Urothelium cell line (cell line): Measurements from ENCODE around the gene CRABP2.

Experiments used
- DNase-seq: peaks from one replicate; pipeline ENCODE4 v3.0.0; 2011; ENCODE audit warnings: low spot score, mixed read lengths
- FAIRE-seq: peaks from 2 replicates; lab custom pipeline; 2011; peaks lifted over from hg19 to GRCh38; lab: Jason Lieb, UNC

The CRABP2 gene

GRCh38 chr1:156705321-156705917 is at the start of gene CRABP2:
Gene CRABP2, minus strand, starts transcription at chr1:156705583. Its CDS starts 137 bp downstream, at chr1:156705446.
- no peak for DNase-seq
- FAIRE-seq: no peak

- DNase-seq (no peak), FAIRE-seq (no peak)
These were observed 48.8 kb upstream of the CRABP2 start for GRCh38 chr1:156754219-156754618.

GRCh38 chr1:156752843-156753482 is 47.6 kb upstream of the CRABP2 start:
- no peak for DNase-seq

GRCh38 chr1:156751757-156752481 is 46.5 kb upstream of the CRABP2 start:
- DNase-seq: peak; percentile 95
- no peak for FAIRE-seq

More at GRCh38 chr1:156752843-156753482, 47.6 kb upstream of the CRABP2 start:
- no peak for FAIRE-seq

GRCh38 chr1:156751451-156751756 is 46.0 kb upstream of the CRABP2 start, which contains the start of gene HDGF:
Gene HDGF, minus strand, starts transcription at chr1:156751675. Its CDS starts 246 bp downstream, at chr1:156751429.
- DNase-seq: no peak
- no peak for FAIRE-seq

GRCh38 chr1:156750711-156751450 is 45.5 kb upstream of the CRABP2 start:
- DNase-seq (no peak), FAIRE-seq (no peak)

- FAIRE-seq (no peak), DNase-seq (no peak)
These were observed 44.8 kb upstream of the CRABP2 start for GRCh38 chr1:156750191-156750672.

- FAIRE-seq (no peak), DNase-seq (no peak)
These were observed 44.2 kb upstream of the CRABP2 start for GRCh38 chr1:156749419-156750118.

GRCh38 chr1:156748670-156749418 is 43.5 kb upstream of the CRABP2 start:
- FAIRE-seq (no peak), DNase-seq (no peak)

- no peak for DNase-seq
- no peak for FAIRE-seq
These were observed 42.6 kb upstream of the CRABP2 start for GRCh38 chr1:156747742-156748669.

GRCh38 chr1:156746728-156747631 is 41.6 kb upstream of the CRABP2 start:
- FAIRE-seq: no peak
- peak; percentile 89 for DNase-seq

- DNase-seq: no peak
- no peak for FAIRE-seq
These were observed 41.0 kb upstream of the CRABP2 start for GRCh38 chr1:156746406-156746727.

- DNase-seq (no peak), FAIRE-seq (no peak)
These were observed 40.5 kb upstream of the CRABP2 start for GRCh38 chr1:156745881-156746280.

GRCh38 chr1:156744786-156745419 is 39.5 kb upstream of the CRABP2 start:
- FAIRE-seq: no peak

GRCh38 chr1:156744344-156744743 is 39.0 kb upstream of the CRABP2 start:
- FAIRE-seq: no peak
- DNase-seq: no peak

More at GRCh38 chr1:156744786-156745419, 39.5 kb upstream of the CRABP2 start:
- no peak for DNase-seq

GRCh38 chr1:156743367-156744302 is 38.3 kb upstream of the CRABP2 start:
- DNase-seq: no peak
- no peak for FAIRE-seq
